Mesendoderm (in vitro differentiated cells): Measurements from ENCODE around the gene IL27RA.

Experiments used
- DNase-seq: peaks from one replicate; pipeline ENCODE4 v3.0.0; 2013
- H2AK5ac ChIP-seq: 2 replicates; pipeline ENCODE4 v1.6.1; 2013; ENCODE audit warnings: low read length, inconsistent platforms
- H2BK120ac ChIP-seq: 2 replicates; pipeline ENCODE4 v1.6.1; 2013; ENCODE audit warnings: low read depth, mild to moderate bottlenecking, low read length, moderate library complexity, mixed read lengths
- H2BK15ac ChIP-seq: replicated peaks from 2 replicates; pipeline ENCODE4 v1.6.1; 2013; ENCODE audit warnings: low read depth, mild to moderate bottlenecking, moderate library complexity
- H2BK5ac ChIP-seq: 2 replicates; pipeline ENCODE4 v1.6.1; 2013; ENCODE audit warnings: low read length, inconsistent platforms
- H3K18ac ChIP-seq: 2 replicates; pipeline ENCODE4 v1.6.1; 2013; ENCODE audit warnings: mild to moderate bottlenecking, low read length, mixed read lengths
- H3K23ac ChIP-seq: one replicate; pipeline ENCODE4 v1.6.1; 2013; ENCODE audit warnings: low read length
- H3K27ac ChIP-seq: 2 replicates; pipeline ENCODE4 v1.5.1; 2013; ENCODE audit warnings: low read depth, mild to moderate bottlenecking, inconsistent platforms, low read length, moderate library complexity
- H3K27me3 ChIP-seq: 2 replicates; pipeline ENCODE4 v1.6.1; 2013; ENCODE audit warnings: low read length, control low read depth, mild to moderate bottlenecking, inconsistent platforms; ENCODE audit not compliant: insufficient read depth, poor library complexity
- H3K36me3 ChIP-seq: 2 replicates; pipeline ENCODE4 v1.6.1; 2013; ENCODE audit warnings: low read length, inconsistent platforms; ENCODE audit not compliant: control insufficient read depth, insufficient read depth
- H3K4ac ChIP-seq: one replicate; pipeline ENCODE4 v1.6.1; 2013; ENCODE audit warnings: low read depth, mild to moderate bottlenecking, low read length, moderate library complexity
- H3K4me1 ChIP-seq: 2 replicates; pipeline ENCODE4 v1.6.1; 2013; ENCODE audit warnings: low read depth, low read length, inconsistent platforms; ENCODE audit not compliant: control insufficient read depth
- H3K4me2 ChIP-seq: 2 replicates; pipeline ENCODE4 v1.6.1; 2013; ENCODE audit warnings: low read length
- H3K4me3 ChIP-seq: 2 replicates; pipeline ENCODE4 v1.5.1; 2013; ENCODE audit warnings: mild to moderate bottlenecking, low read length
- H3K56ac ChIP-seq: one replicate; pipeline ENCODE4 v1.6.1; 2013; ENCODE audit warnings: low read length
- H3K79me1 ChIP-seq: 2 replicates; pipeline ENCODE4 v1.6.1; 2013; ENCODE audit warnings: low read length, inconsistent platforms
- H3K79me2 ChIP-seq: 2 replicates; pipeline ENCODE4 v1.6.1; 2013; ENCODE audit warnings: mild to moderate bottlenecking, low read length; ENCODE audit not compliant: control insufficient read depth, insufficient read depth
- H3K9ac ChIP-seq: 2 replicates; pipeline ENCODE4 v1.6.1; 2013; ENCODE audit warnings: low read length, inconsistent platforms
- H4K5ac ChIP-seq: one replicate; pipeline ENCODE4 v1.6.1; 2013; ENCODE audit warnings: low read length
- H4K8ac ChIP-seq: one replicate; pipeline ENCODE4 v1.6.1; 2013; ENCODE audit warnings: low read depth, mild to moderate bottlenecking, control low read depth, low read length, moderate library complexity
- WGBS: extraction: QIAGEN DNeasy Blood & Tissue Kit; methylation state at CpG from one replicate; pipeline ENCODE4 v1.1.7; 2013; ENCODE audit warnings: low lambda C conversion rate, missing lambda C conversion rate; ENCODE audit not compliant: insufficient coverage; ENCODE audit errors: extremely low coverage; 5-methylcytosine and 5-hydroxymethylcytosine counted together

Gene IL27RA

DNA sequence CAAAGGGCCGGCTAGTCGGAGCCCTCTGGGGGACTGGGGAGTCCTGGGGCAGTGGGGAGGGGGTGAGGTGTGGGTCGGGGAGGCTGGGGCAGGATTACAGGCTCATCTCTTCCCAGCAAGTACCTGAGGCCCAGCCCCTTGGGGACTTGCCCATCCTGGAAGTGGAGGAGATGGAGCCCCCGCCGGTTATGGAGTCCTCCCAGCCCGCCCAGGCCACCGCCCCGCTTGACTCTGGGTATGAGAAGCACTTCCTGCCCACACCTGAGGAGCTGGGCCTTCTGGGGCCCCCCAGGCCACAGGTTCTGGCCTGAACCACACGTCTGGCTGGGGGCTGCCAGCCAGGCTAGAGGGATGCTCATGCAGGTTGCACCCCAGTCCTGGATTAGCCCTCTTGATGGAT, 20.4 kb downstream of the IL27RA start:
- no peak overlapping the region for H3K4ac ChIP-seq
- no peak overlapping the region for H4K5ac ChIP-seq
- H2AK5ac ChIP-seq = no peak overlapping the region
- H3K4me2 ChIP-seq = no peak overlapping the region
- no peaks in the 10 kb centered on the region for H3K79me1 ChIP-seq
- no peak overlapping the region for H3K56ac ChIP-seq
- H3K79me2 ChIP-seq = no peaks in the 10 kb centered on the region
- H3K18ac ChIP-seq = no peak overlapping the region
- no peak overlapping the region for H3K9ac ChIP-seq
- no peaks in the 10 kb centered on the region for H3K4me1 ChIP-seq
- no peak overlapping the region for H4K8ac ChIP-seq
- H2BK120ac ChIP-seq = no peak overlapping the region
- H3K27ac ChIP-seq = no peak overlapping the region
- no peak overlapping the region for H3K23ac ChIP-seq
- no peaks in the 10 kb centered on the region for H3K27me3 ChIP-seq
- DNase-seq = no peak
- WGBS = no CpG with 5 or more reads among the region's 9 CpGs
- H3K4me3 ChIP-seq = no peak overlapping the region
- no peaks in the 10 kb centered on the region for H3K36me3 ChIP-seq
- no peak overlapping the region for H2BK15ac ChIP-seq
- H2BK5ac ChIP-seq = no peak overlapping the region

- no peaks in the 10 kb centered on the region for H3K79me1 ChIP-seq
- H2BK120ac ChIP-seq = no peak overlapping the region
- no peak overlapping the region for H3K23ac ChIP-seq
- H3K27me3 ChIP-seq = no peaks in the 10 kb centered on the region
- WGBS = no CpG with 5 or more reads among the region's 6 CpGs
- no peak overlapping the region for H3K4ac ChIP-seq
- no peak overlapping the region for H3K27ac ChIP-seq
- no peak overlapping the region for H3K4me3 ChIP-seq
- H3K4me2 ChIP-seq = no peak overlapping the region
- no peak overlapping the region for H3K18ac ChIP-seq
- H3K9ac ChIP-seq = no peak overlapping the region
- no peak overlapping the region for H2BK5ac ChIP-seq
- H2AK5ac ChIP-seq = no peak overlapping the region
- H2BK15ac ChIP-seq = no peak overlapping the region
- no peaks in the 10 kb centered on the region for H3K4me1 ChIP-seq
- H3K79me2 ChIP-seq = no peaks in the 10 kb centered on the region
- no peak for DNase-seq
- no peaks in the 10 kb centered on the region for H3K36me3 ChIP-seq
- no peak overlapping the region for H3K56ac ChIP-seq
- H4K5ac ChIP-seq = no peak overlapping the region
- H4K8ac ChIP-seq = no peak overlapping the region
These were observed 20.9 kb downstream of the IL27RA start for GRCh38 chr19:14052470-14052869.

GRCh38 chr19:14053032-14053431, 21.5 kb downstream of the IL27RA start:
- Histone ChIP-seq H2BK15ac (no peak overlapping the region), H2BK5ac (no peak overlapping the region), H3K23ac (no peak overlapping the region), H3K79me2 (no peaks in the 10 kb centered on the region), H4K5ac (no peak overlapping the region), H3K27me3 (no peaks in the 10 kb centered on the region), H3K27ac (no peak overlapping the region), H3K4me1 (peaks cover under 1% of the 10 kb centered on the region), H3K4me2 (no peak overlapping the region), H3K9ac (no peak overlapping the region), H3K79me1 (no peaks in the 10 kb centered on the region), H3K56ac (no peak overlapping the region), H3K18ac (no peak overlapping the region), H3K4ac (no peak overlapping the region), H3K4me3 (no peak overlapping the region), H2AK5ac (no peak overlapping the region), H2BK120ac (no peak overlapping the region), H3K36me3 (no peaks in the 10 kb centered on the region), H4K8ac (no peak overlapping the region)
- DNase-seq = no peak
- WGBS = no CpG with 5 or more reads among the region's 3 CpGs

DNA sequence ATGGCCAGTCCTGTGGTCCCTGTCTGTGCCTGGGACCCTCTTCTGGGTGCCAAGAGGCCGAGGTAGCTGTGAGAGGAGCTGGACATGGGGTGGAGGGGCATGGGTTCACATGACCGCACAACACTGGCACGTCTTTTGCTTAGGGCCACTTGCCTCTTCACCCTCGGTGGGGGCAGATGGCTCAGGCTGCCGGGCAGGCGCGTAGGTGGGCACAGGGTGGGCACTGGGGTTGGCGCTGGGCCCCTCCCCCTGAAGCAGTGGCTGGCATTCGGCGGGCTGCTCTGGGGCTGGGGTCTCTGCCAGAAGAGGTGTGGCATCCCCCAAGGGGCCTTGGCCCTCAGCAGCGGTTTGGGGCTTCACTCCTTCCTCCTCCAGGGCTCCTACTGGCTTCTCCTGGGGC, 21.9 kb downstream of the IL27RA start:
- no peak overlapping the region for H2BK5ac ChIP-seq
- no peak overlapping the region for H3K23ac ChIP-seq
- H3K79me2 ChIP-seq = no peaks in the 10 kb centered on the region
- no peak overlapping the region for H4K8ac ChIP-seq
- H3K56ac ChIP-seq = no peak overlapping the region
- H3K79me1 ChIP-seq = no peaks in the 10 kb centered on the region
- peaks cover 2% of the 10 kb centered on the region for H3K4me1 ChIP-seq
- no peak for DNase-seq
- H3K4me2 ChIP-seq = no peak overlapping the region
- no peaks in the 10 kb centered on the region for H3K36me3 ChIP-seq
- no peak overlapping the region for H3K27ac ChIP-seq
- H3K18ac ChIP-seq = no peak overlapping the region
- no peak overlapping the region for H3K4ac ChIP-seq
- no peak overlapping the region for H4K5ac ChIP-seq
- no peak overlapping the region for H2BK120ac ChIP-seq
- WGBS = no CpG with 5 or more reads among the region's 11 CpGs
- H2BK15ac ChIP-seq = no peak overlapping the region
- H3K4me3 ChIP-seq = no peak overlapping the region
- no peak overlapping the region for H2AK5ac ChIP-seq
- no peak overlapping the region for H3K9ac ChIP-seq
- H3K27me3 ChIP-seq = peaks cover 2% of the 10 kb centered on the region

- H4K8ac ChIP-seq = no peak overlapping the region
- DNase-seq = no peak
- peaks cover 2% of the 10 kb centered on the region for H3K27me3 ChIP-seq
- no peak overlapping the region for H4K5ac ChIP-seq
- H3K79me1 ChIP-seq = no peaks in the 10 kb centered on the region
- H3K4ac ChIP-seq = no peak overlapping the region
- H3K36me3 ChIP-seq = no peaks in the 10 kb centered on the region
- H3K79me2 ChIP-seq = no peaks in the 10 kb centered on the region
- H2BK5ac ChIP-seq = no peak overlapping the region
- H3K4me1 ChIP-seq = peaks cover 2% of the 10 kb centered on the region
- H3K4me2 ChIP-seq = no peak overlapping the region
- no peak overlapping the region for H3K18ac ChIP-seq
- no peak overlapping the region for H3K23ac ChIP-seq
- no peak overlapping the region for H2BK120ac ChIP-seq
- WGBS = no CpG with 5 or more reads among the region's 6 CpGs
- no peak overlapping the region for H2AK5ac ChIP-seq
- H3K4me3 ChIP-seq = no peak overlapping the region
- no peak overlapping the region for H3K9ac ChIP-seq
- H2BK15ac ChIP-seq = no peak overlapping the region
- no peak overlapping the region for H3K56ac ChIP-seq
- H3K27ac ChIP-seq = no peak overlapping the region
These were observed 22.5 kb downstream of the IL27RA start for GRCh38 chr19:14054099-14054498.

- no peak for DNase-seq
- Histone ChIP-seq H3K36me3 (no peaks in the 10 kb centered on the region), H3K9ac (no peak overlapping the region), H3K56ac (no peak overlapping the region), H3K79me2 (no peaks in the 10 kb centered on the region), H2BK15ac (no peak overlapping the region), H2BK5ac (no peak overlapping the region), H3K4ac (no peak overlapping the region), H3K23ac (no peak overlapping the region), H3K4me2 (no peak overlapping the region), H2BK120ac (no peak overlapping the region), H3K4me3 (no peak overlapping the region), H4K8ac (no peak overlapping the region), H3K79me1 (no peaks in the 10 kb centered on the region), H4K5ac (no peak overlapping the region), H3K27me3 (peaks cover 2% of the 10 kb centered on the region), H3K4me1 (peaks cover 2% of the 10 kb centered on the region), H2AK5ac (no peak overlapping the region), H3K18ac (no peak overlapping the region), H3K27ac (no peak overlapping the region)
- WGBS = no CpG with 5 or more reads among the region's 11 CpGs
These were observed 23.2 kb downstream of the IL27RA start for GRCh38 chr19:14054721-14055120.
